ENCODE data around the gene NF1.

Gene NF1

DNA sequence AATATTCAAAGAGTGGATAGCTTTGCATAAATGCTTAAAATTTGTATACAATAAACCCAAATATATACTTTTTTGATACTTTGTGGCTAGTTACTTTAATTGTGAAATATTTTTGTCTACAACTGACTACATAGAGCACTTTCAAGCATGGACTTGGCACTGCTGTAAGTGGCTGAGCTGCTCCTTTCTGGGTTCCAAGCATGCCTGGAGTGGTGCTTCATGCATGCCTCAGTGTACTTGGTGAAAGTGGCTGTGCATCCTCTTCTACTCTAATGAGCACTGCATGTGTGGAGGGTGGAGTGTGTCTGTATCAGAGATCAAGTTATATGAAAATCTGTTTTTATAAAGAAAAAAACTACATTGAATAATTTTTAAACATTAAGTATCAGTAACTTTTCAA is 108.2 kb downstream of the NF1 start:
- TF ChIP-seq MYC (IDR thresholded peaks at IDR 0.05; ENCODE audit: low read depth, low read length) (no peak), POLR2A (IDR thresholded peaks at IDR 0.05; ENCODE audit: extremely low read depth, insufficient read length) (no peak)
- TF ChIP-seq, protein P1, sequence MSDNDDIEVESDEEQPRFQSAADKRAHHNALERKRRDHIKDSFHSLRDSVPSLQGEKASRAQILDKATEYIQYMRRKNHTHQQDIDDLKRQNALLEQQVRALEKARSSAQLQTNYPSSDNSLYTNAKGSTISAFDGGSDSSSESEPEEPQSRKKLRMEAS (IDR thresholded peaks at IDR 0.05; ENCODE audit: low read depth, low read length) = no peak
- TF ChIP-seq, protein P2, sequence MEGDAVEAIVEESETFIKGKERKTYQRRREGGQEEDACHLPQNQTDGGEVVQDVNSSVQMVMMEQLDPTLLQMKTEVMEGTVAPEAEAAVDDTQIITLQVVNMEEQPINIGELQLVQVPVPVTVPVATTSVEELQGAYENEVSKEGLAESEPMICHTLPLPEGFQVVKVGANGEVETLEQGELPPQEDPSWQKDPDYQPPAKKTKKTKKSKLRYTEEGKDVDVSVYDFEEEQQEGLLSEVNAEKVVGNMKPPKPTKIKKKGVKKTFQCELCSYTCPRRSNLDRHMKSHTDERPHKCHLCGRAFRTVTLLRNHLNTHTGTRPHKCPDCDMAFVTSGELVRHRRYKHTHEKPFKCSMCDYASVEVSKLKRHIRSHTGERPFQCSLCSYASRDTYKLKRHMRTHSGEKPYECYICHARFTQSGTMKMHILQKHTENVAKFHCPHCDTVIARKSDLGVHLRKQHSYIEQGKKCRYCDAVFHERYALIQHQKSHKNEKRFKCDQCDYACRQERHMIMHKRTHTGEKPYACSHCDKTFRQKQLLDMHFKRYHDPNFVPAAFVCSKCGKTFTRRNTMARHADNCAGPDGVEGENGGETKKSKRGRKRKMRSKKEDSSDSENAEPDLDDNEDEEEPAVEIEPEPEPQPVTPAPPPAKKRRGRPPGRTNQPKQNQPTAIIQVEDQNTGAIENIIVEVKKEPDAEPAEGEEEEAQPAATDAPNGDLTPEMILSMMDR (IDR thresholded peaks at IDR 0.05; ENCODE audit: low read depth, low read length) = no peak
- DNase-seq (ENCODE audit: low read depth) = no peak
- no peak overlapping the region for H3K4me3 ChIP-seq (ENCODE audit: low read depth, low read length)

- DNase-seq (ENCODE audit: low read depth) = no peak
- no peak overlapping the region for H3K4me3 ChIP-seq (ENCODE audit: low read depth, low read length)
- TF ChIP-seq, protein P2 (IDR thresholded peaks at IDR 0.05; ENCODE audit: low read depth, low read length) = no peak
- no peak for TF ChIP-seq POLR2A (IDR thresholded peaks at IDR 0.05; ENCODE audit: extremely low read depth, insufficient read length)
- TF ChIP-seq, protein P1 (IDR thresholded peaks at IDR 0.05; ENCODE audit: low read depth, low read length) = no peak
- TF ChIP-seq MYC (IDR thresholded peaks at IDR 0.05; ENCODE audit: low read depth, low read length) = no peak
Measured at GRCh38 chr17:31211352-31212012, 116.7 kb downstream of the NF1 start.

DNA sequence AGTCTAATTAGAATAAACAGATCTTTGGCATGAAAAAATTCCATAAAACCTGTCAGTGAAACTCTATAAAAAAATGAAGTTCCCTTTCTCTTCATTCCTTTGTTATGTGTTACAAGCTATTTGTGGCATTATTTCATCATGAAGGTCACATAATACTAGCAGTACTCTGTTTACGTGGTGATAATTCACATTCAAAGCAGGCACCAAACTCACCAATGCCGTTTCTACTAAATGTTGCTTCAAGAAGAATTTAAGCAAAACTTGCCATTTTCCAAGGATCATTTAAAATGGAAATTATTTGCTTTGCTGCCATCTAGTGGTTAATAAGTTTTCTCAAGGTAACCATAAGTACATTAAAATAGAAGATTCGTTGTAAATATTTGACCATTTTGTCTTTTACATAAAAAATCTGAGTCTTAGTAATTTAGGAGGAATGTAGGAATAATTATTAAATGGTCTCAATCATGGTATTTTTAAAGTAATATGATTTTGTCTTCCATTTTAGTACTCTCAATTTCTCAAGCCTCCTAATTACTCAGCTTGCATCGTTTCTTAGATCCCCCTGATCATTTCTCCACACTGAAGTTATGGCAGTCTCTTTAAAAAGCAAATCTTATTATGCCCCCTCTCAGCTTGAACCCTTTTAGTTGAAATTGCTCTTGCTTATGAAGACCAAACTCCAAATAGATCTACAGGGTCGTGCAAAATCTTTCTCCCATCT is 121.4 kb downstream of the NF1 start:
- no peak overlapping the region for H3K4me3 ChIP-seq (ENCODE audit: low read depth, low read length)
- TF ChIP-seq POLR2A (IDR thresholded peaks at IDR 0.05; ENCODE audit: extremely low read depth, insufficient read length) (no peak), MYC (IDR thresholded peaks at IDR 0.05; ENCODE audit: low read depth, low read length) (no peak)
- TF ChIP-seq, protein P1 (IDR thresholded peaks at IDR 0.05; ENCODE audit: low read depth, low read length) = no peak
- TF ChIP-seq, protein P2 (IDR thresholded peaks at IDR 0.05; ENCODE audit: low read depth, low read length) = no peak
- DNase-seq (ENCODE audit: low read depth) = peak; percentile 70

DNA sequence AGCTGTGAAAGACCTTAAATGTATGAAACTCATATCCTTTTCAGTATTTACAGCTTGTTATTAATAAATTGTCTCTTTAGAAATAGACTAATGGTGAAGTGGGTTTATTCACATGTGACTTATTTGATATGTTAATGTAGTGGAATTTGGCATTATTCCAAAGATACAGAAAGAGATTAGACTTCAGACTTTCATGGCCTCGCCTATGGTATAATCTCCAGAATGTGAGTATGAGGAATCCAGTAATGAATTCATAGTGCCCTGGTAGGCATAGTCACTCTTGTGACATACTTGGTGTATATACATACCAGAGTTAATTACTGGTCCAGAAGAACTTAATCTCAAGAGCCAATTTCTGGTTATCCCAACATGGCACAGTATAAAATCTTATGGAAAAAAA is 129.6 kb downstream of the NF1 start:
- no peak overlapping the region for H3K4me3 ChIP-seq (ENCODE audit: low read depth, low read length)
- no peak for DNase-seq (ENCODE audit: low read depth)
- TF ChIP-seq, protein P1 (IDR thresholded peaks at IDR 0.05; ENCODE audit: low read depth, low read length) = no peak
- TF ChIP-seq POLR2A (IDR thresholded peaks at IDR 0.05; ENCODE audit: extremely low read depth, insufficient read length) = no peak
- TF ChIP-seq, protein P2 (IDR thresholded peaks at IDR 0.05; ENCODE audit: low read depth, low read length) = no peak
- TF ChIP-seq MYC (IDR thresholded peaks at IDR 0.05; ENCODE audit: low read depth, low read length) = no peak

DNA sequence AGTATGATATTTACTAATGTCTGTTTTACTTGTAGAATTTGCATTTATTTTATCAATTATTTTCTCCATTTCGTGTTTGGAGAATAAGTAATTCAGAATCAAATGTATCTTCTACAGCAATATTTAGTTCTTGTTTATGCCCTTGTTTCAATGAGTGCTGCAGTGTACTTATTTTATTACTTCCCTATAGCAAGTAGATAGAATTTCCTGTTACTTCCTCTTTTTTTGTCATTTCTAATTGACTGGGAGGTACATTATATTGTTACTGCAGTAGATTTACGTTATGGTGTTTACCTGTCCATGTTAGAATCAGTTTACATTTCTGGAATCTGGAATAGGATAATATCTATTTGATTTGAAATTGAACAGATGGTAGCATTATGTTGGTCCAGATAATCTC is 131.1 kb downstream of the NF1 start:
- DNase-seq (ENCODE audit: low read depth) = peak; percentile 61
- H3K4me3 ChIP-seq (ENCODE audit: low read depth, low read length) = no peak overlapping the region
- TF ChIP-seq MYC (IDR thresholded peaks at IDR 0.05; ENCODE audit: low read depth, low read length) (no peak), POLR2A (IDR thresholded peaks at IDR 0.05; ENCODE audit: extremely low read depth, insufficient read length) (no peak)
- TF ChIP-seq, protein P1 (IDR thresholded peaks at IDR 0.05; ENCODE audit: low read depth, low read length) = no peak
- TF ChIP-seq, protein P2 (IDR thresholded peaks at IDR 0.05; ENCODE audit: low read depth, low read length) = no peak

Data from NB4 (cell line).